Measurements from ENCODE around the gene RNF150.

DNA sequence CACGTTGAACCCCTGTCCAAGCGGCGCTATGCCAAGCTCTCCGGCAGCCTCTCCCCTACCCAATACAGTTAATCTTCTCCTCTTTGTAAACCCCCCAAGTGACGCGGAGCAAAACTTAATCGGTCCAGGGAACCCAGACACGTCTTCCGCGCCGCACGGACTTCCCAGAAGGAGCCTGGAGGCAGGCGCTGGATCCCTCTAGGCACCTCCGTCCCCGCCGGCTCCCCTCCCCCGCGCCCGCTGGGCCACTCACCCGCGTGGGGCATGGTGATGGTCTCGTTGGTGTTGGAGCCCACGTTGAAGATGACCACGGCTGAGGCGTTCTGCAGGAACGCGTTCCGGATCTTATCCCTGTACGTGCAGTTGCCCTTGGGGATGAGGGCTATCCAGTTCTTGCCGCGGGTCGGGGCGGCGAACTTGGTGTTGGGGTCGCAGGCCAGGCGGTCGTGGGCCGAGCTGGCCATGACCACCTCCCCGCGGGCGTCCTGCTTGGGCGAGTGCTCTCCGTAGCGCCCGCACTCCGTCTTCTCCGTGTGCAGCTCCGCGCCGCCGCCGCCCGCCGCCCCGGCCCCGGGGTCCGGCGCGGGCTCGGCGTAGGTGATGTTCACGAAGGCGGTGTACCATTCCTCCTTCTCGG lies 1.1 kb downstream of the RNF150 start:
- no peak for TF ChIP-seq EZH2phosphoT487 (IDR thresholded peaks at IDR 0.05; ENCODE audit: low read depth)
- TF ChIP-seq, protein P1, sequence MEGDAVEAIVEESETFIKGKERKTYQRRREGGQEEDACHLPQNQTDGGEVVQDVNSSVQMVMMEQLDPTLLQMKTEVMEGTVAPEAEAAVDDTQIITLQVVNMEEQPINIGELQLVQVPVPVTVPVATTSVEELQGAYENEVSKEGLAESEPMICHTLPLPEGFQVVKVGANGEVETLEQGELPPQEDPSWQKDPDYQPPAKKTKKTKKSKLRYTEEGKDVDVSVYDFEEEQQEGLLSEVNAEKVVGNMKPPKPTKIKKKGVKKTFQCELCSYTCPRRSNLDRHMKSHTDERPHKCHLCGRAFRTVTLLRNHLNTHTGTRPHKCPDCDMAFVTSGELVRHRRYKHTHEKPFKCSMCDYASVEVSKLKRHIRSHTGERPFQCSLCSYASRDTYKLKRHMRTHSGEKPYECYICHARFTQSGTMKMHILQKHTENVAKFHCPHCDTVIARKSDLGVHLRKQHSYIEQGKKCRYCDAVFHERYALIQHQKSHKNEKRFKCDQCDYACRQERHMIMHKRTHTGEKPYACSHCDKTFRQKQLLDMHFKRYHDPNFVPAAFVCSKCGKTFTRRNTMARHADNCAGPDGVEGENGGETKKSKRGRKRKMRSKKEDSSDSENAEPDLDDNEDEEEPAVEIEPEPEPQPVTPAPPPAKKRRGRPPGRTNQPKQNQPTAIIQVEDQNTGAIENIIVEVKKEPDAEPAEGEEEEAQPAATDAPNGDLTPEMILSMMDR (IDR thresholded peaks at IDR 0.05; ENCODE audit: low read depth, low read length), result no peak

Measured in OCI-LY3 (cell line).